ENCODE data around the gene FRMD6.
"Not testable (repeated sequence)": the region's sequence is repeated elsewhere in the genome, so short reads cannot be mapped to it uniquely, and the experiment has no call there.

The FRMD6 gene

GRCh38 chr14:51630987-51631386, 20.7 kb upstream of the FRMD6 start:
- no peak for DNase-seq (ENCODE audit: low spot score)

- not testable (repeated sequence) for DNase-seq (ENCODE audit: low spot score)
Measured at GRCh38 chr14:51633298-51633697, 18.4 kb upstream of the FRMD6 start.

- no peak for DNase-seq (ENCODE audit: low spot score)
Measured at GRCh38 chr14:51636109-51636508, 15.6 kb upstream of the FRMD6 start.

- no peak for DNase-seq (ENCODE audit: low spot score)
Measured at GRCh38 chr14:51638071-51638944, 13.4 kb upstream of the FRMD6 start.

GRCh38 chr14:51639668-51640316, 11.9 kb upstream of the FRMD6 start:
- no peak for DNase-seq (ENCODE audit: low spot score)

GRCh38 chr14:51643140-51643539, 8.6 kb upstream of the FRMD6 start:
- no peak for DNase-seq (ENCODE audit: low spot score)

- DNase-seq (ENCODE audit: low spot score): no peak
Measured at GRCh38 chr14:51644217-51644933, 7.3 kb upstream of the FRMD6 start.

GRCh38 chr14:51648296-51648695, 3.4 kb upstream of the FRMD6 start:
- DNase-seq (ENCODE audit: low spot score): no peak

- no peak for DNase-seq (ENCODE audit: low spot score)
Measured at GRCh38 chr14:51650716-51651387, 858 bp upstream of the FRMD6 start.

GRCh38 chr14:51652168-51653078, 713 bp downstream of the FRMD6 start:
- DNase-seq (ENCODE audit: low spot score): peak; percentile 17

GRCh38 chr14:51653079-51653774, 1.5 kb downstream of the FRMD6 start:
- no peak for DNase-seq (ENCODE audit: low spot score)

GRCh38 chr14:51653775-51654532, 2.2 kb downstream of the FRMD6 start:
- no peak for DNase-seq (ENCODE audit: low spot score)

- DNase-seq (ENCODE audit: low spot score): no peak
Measured at GRCh38 chr14:51654533-51654845, 2.8 kb downstream of the FRMD6 start.

GRCh38 chr14:51657762-51658161, 6.1 kb downstream of the FRMD6 start:
- DNase-seq (ENCODE audit: low spot score): no peak

- DNase-seq (ENCODE audit: low spot score): no peak
Measured at GRCh38 chr14:51658441-51659173, 6.9 kb downstream of the FRMD6 start.

- DNase-seq (ENCODE audit: low spot score): no peak
Measured at GRCh38 chr14:51660741-51661140, 9.0 kb downstream of the FRMD6 start.

- DNase-seq (ENCODE audit: low spot score): no peak
Measured at GRCh38 chr14:51661504-51661903, 9.8 kb downstream of the FRMD6 start.

GRCh38 chr14:51663783-51664326, 12.1 kb downstream of the FRMD6 start:
- no peak for DNase-seq (ENCODE audit: low spot score)

- no peak for DNase-seq (ENCODE audit: low spot score)
Measured at GRCh38 chr14:51666070-51666469, 14.4 kb downstream of the FRMD6 start.
